ENCODE results near the gene TRIM26.

- no peak for TF ChIP-seq CTCF (IDR thresholded peaks at IDR 0.05; ENCODE audit: borderline replicate concordance, extremely low read depth, low read length, poor library complexity, severe bottlenecking)
- TF ChIP-seq EZH2 (IDR thresholded peaks at IDR 0.05; ENCODE audit: borderline replicate concordance, low read depth, low read length, severe bottlenecking): no peak
These were observed 18.2 kb downstream of the TRIM26 start for GRCh38 chr6:30194797-30195690.

All from DND-41 (cell line).